Left lung (tissue), 10 donors: ENCODE data around the gene FAM20C. TPM values are rescaled to one million over a fixed set of nuclear protein-coding genes. Genes with fewer than 3 reads are reported as not detected.
"Not testable (repeated sequence)": the region's sequence is repeated elsewhere in the genome, so short reads cannot be mapped to it uniquely, and the experiment has no call there.

Experiments
- ATAC-seq: fragments of 200-7000 bp; cut with Tn5 transposase; one replicate; pipeline ENCODE4 v1.9.1; 2020; ENCODE audit warnings: moderate library complexity
- DNase-seq, 4 donors: peaks; one replicate each; pipeline ENCODE4 v3.0.0-alpha.2; 2013 to 2020
- H3K27ac ChIP-seq, 2 donors: fragments of 200-600 bp; sonication (generic) in 1 of 2; one replicate each; pipeline versions ENCODE4 v1.5.0 to v1.8.0; 2020 to 2021
- H3K27me3 ChIP-seq, 2 donors: fragments of 200-600 bp; sonication (generic) in 1 of 2; one replicate each; pipeline versions ENCODE4 v1.5.0 to v1.8.0; 2020 to 2021
- H3K36me3 ChIP-seq, 2 donors: fragments of 200-600 bp; sonication (generic) in 1 of 2; one replicate each; pipeline versions ENCODE4 v1.5.0 to v1.8.0; 2020 to 2021
- H3K4me1 ChIP-seq, 2 donors: fragments of 200-600 bp; one replicate each; pipeline ENCODE4 v1.8.0; 2021
- H3K4me3 ChIP-seq, 2 donors: fragments of 200-600 bp; sonication (generic) in 1 of 2; one replicate each; pipeline versions ENCODE4 v1.5.0 to v1.8.0; 2020 to 2021; ENCODE audit warnings: mild to moderate bottlenecking in 1 of 2
- H3K9me3 ChIP-seq, 2 donors: fragments of 200-600 bp; sonication (generic) in 1 of 2; one replicate each; pipeline versions ENCODE4 v1.5.0 to v1.8.0; 2020 to 2021
- intact Hi-C, 2 donors: fragments of 100-400 bp; cut with DNase I; formaldehyde crosslinking; loops; one replicate each; pipeline versions ENCODE4 v1.11.2 to v1.14.2; 2022
- polyA plus RNA-seq, 6 donors: library from polyadenylated mRNA; unstranded; fragments of 120-200 nt; gene quantifications; one replicate each; pipeline ENCODE4 v1.2.1, GENCODE V29; 2013; ENCODE audit not compliant: insufficient read length in 6 of 6
- total RNA-seq, 2 donors: library from RNA; stranded (reverse); fragmentation: NEBNext Ultra II Directional; extraction: Animal tissue kit (Norgen Biotek cat#: 25700); gene quantifications; one replicate each; pipeline ENCODE4 v1.2.1, GENCODE V29; 2021
- TF ChIP-seq, protein P1 (sequence below), 2 donors: fragments of 200-600 bp; sonication (generic) in 1 of 2; IDR thresholded peaks; one replicate each; pipeline versions ENCODE4 v1.5.0 to v1.8.0; 2021; ENCODE audit warnings: antibody characterized with exemption in 2 of 2
- donor health status: DM: no; HTN: yes; CAD: no.
- donor health status: DM: no; HTN: no; CAD: no.

The FAM20C gene
- total and polyA plus RNA-seq, 8 donors: 21.2 to 75.5 (median 31.8) TPM

DNA sequence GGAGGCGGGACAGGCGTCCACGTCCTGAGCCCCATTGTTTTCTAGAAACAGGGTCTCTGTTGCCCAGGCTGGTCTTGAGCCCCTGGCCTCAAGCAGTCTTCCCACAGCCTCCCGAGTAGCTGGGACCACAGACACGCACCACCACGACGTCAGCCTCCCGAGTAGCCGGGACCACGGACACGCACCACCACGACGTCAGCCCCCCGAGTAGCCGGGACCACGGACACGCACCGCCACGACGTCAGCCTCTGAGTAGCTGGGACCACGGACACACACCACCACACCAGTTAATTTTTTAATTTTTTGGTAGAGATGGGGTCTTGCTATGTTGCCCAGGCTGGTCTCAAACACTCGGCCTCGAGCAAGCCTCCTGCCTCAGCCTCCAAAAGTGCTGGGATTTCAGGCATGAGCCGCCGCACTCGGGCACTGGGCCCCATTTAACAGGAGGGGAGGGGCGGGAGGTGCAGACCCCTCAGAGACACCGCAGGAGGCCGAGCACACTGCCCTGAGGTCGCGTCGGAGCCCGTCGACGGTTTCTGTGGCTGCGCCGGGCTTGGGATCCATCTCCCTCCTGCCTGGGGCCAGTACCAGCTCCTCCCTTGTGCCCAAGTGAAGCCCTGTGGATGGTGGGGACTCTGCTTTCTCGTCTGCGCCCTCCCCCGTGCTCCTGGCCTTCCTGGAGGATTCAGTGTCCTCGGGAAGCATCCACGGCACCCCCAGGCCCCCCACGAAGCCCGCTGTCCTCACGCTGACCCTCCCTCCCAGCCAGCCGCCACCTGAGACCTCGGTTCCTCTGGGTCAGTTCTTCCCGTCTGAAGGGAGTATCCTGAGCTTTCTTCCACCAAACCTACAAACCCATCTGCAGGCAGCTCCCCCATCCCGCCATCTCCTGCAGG is 13.0 kb downstream of the FAM20C start:
- DNase-seq (no peak), ATAC-seq (no peak)
- H3K27ac ChIP-seq: no peak overlapping the region
- no peaks in the 10 kb centered on the region for H3K9me3 ChIP-seq
- peaks cover 0 to 67% of the 10 kb centered on the region in 2 donors for H3K36me3 ChIP-seq
- intact Hi-C loops: no loop called here
- no peaks in the 10 kb centered on the region for H3K27me3 ChIP-seq
- no peak overlapping the region for H3K4me3 ChIP-seq
- TF ChIP-seq, protein P1, sequence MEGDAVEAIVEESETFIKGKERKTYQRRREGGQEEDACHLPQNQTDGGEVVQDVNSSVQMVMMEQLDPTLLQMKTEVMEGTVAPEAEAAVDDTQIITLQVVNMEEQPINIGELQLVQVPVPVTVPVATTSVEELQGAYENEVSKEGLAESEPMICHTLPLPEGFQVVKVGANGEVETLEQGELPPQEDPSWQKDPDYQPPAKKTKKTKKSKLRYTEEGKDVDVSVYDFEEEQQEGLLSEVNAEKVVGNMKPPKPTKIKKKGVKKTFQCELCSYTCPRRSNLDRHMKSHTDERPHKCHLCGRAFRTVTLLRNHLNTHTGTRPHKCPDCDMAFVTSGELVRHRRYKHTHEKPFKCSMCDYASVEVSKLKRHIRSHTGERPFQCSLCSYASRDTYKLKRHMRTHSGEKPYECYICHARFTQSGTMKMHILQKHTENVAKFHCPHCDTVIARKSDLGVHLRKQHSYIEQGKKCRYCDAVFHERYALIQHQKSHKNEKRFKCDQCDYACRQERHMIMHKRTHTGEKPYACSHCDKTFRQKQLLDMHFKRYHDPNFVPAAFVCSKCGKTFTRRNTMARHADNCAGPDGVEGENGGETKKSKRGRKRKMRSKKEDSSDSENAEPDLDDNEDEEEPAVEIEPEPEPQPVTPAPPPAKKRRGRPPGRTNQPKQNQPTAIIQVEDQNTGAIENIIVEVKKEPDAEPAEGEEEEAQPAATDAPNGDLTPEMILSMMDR (IDR thresholded peaks at IDR 0.05): no peak
- peaks cover 0 to 11% of the 10 kb centered on the region in 2 donors for H3K4me1 ChIP-seq

DNA sequence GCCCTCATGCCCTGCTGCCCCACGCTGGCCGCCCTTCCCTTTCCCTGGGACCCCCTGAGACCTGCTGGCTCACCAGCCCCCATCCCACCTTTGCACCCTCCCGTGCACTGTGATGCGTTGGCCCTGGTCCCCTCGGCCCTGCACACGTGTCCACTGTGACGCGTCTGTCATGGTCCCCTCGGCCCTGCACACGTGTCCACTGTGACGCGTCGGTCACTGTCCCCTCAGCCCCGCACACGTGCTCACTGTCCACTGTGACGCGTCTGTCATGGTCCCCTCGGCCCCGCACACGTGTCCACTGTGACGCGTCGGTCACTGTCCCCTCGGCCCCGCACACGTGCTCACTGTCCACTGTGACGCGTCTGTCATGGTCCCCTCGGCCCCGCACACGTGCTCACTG is 14.0 kb downstream of the FAM20C start:
- H3K36me3 ChIP-seq: peaks cover 0 to 61% of the 10 kb centered on the region in 2 donors
- ATAC-seq, intact Hi-C loops, H3K27ac ChIP-seq, H3K9me3 ChIP-seq, H3K4me3 ChIP-seq, DNase-seq, H3K27me3 ChIP-seq: not testable (repeated sequence)
- H3K4me1 ChIP-seq: peaks cover 0 to 13% of the 10 kb centered on the region in 2 donors

DNA sequence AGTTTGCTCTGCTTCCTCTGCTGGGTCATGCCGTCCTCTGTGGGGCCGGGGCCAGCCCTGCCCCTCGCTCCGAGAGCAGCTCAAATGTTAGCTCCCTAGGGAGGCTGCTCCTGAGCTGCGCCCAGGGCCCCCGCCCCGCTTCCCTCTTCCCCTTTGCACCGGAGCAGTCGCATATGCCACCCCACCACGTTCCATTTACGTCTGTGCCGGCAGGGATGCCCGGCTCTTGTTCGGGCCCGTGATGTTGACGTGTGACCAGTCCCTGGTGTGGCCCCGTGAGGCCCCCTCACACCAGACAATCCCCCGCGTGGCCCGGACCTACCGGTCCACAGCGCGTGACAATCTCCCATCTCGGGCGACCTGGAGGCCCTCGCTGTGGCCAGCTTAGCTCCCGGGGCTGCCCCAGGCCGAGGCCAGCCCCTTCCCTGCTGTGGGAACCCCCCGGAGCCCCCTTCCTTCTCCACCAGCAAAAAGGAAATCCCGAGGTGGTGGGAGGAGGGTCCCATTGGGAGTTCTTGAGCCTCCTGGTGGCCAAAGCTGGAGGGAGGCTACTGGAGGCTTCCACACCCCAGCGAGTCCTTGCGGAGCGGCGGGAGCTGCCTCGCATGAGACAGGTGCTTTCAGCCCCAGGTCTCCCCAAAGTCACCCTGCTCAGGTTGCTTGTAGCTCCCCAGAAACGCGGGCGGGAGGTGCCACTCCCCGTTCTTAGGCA is 15.2 kb downstream of the FAM20C start:
- H3K36me3 ChIP-seq: peaks cover 0 to 59% of the 10 kb centered on the region in 2 donors
- H3K27me3 ChIP-seq: no peaks in the 10 kb centered on the region
- H3K9me3 ChIP-seq: no peaks in the 10 kb centered on the region
- ATAC-seq (no peak), DNase-seq (no peak)
- H3K27ac ChIP-seq: no peak overlapping the region
- intact Hi-C loops: no loop called here
- no peak overlapping the region for H3K4me3 ChIP-seq
- H3K4me1 ChIP-seq: peaks cover 0 to 13% of the 10 kb centered on the region in 2 donors
- TF ChIP-seq, protein P1 (IDR thresholded peaks at IDR 0.05): no peak

DNA sequence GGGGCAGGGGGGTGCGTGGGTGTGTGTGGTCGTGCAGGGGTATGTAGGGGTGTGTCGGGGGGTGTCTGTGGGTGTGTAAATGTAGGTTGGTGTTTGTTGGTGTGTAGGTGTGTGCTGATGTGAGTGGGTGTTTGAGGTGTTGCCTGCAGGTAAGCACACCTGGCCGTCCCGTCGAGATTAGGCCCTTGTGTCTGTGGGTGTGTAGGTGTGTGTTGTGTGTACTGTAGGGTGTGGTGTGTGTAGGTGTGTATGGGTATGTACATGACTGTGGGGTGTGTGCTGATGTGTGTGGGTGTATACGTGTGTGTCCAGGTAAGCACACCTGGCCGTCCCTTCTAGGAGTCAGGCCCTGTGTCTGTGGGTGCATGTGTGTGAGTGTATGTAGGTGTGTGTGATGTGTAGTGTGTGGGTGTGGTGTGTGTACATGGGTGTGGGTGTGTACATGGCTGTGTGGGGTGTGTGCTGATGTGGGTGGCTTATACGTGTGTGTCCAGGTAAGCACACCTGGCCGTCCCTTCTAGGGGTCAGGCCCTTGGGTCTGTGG is 15.8 kb downstream of the FAM20C start:
- peaks cover 0 to 13% of the 10 kb centered on the region in 2 donors for H3K4me1 ChIP-seq
- no peaks in the 10 kb centered on the region for H3K27me3 ChIP-seq
- no peak for DNase-seq
- no peak for ATAC-seq
- TF ChIP-seq, protein P1 (IDR thresholded peaks at IDR 0.05): no peak
- intact Hi-C loops: no loop called here
- no peaks in the 10 kb centered on the region for H3K9me3 ChIP-seq
- no peak overlapping the region for H3K27ac ChIP-seq
- no peak overlapping the region for H3K4me3 ChIP-seq
- peaks cover 0 to 54% of the 10 kb centered on the region in 2 donors for H3K36me3 ChIP-seq

DNA sequence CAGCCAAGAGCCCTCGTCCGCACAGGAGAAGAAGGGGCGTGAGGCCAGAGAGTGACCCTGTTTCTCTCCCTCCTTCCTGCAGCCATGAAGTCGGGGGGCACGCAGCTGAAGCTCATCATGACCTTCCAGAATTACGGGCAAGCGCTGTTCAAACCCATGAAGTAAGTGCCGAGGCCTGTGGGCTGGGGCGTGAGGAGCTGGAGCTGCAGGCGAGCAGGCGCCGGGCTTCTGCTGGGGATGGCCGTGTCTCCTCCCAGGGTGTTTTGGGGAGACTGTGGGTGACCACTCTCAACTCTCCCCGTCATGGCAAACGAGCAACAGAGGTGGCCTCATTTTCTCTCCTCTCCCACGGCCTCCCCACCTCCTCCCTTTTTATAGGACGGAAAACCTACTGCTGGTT is 16.4 kb downstream of the FAM20C start:
- Histone ChIP-seq H3K36me3 (peaks cover 0 to 48% of the 10 kb centered on the region in 2 donors), H3K9me3 (no peaks in the 10 kb centered on the region), H3K27me3 (no peaks in the 10 kb centered on the region), H3K4me1 (peaks cover 0 to 13% of the 10 kb centered on the region in 2 donors), H3K27ac (no peak overlapping the region), H3K4me3 (no peak overlapping the region)
- ATAC-seq: no peak
- intact Hi-C loops: no loop called here
- no peak for DNase-seq
- TF ChIP-seq, protein P1 (IDR thresholded peaks at IDR 0.05): no peak
